Calu3 (cell line): Measurements from ENCODE around the gene PCNT. TPM values are rescaled to one million over a fixed set of nuclear protein-coding genes. Genes with fewer than 3 reads are reported as not detected.
"Not testable (repeated sequence)": the region's sequence is repeated elsewhere in the genome, so short reads cannot be mapped to it uniquely, and the experiment has no call there.

ENCODE experiments used
- BruUV-seq: library from RNA; stranded (reverse); fragments of 400-500 nt; replicated peaks from 2 replicates; lab custom pipeline; 2021; lab: Mats Ljungman, UMichigan
- CTCF ChIA-PET: fragments of 300-600 bp; sonication (Branson Sonifier 250); formaldehyde crosslinking; loops from one replicate; lab custom pipeline; 2022; ENCODE audit warnings: antibody characterized with exemption; lab: Charles Lee
- DNase-seq: peaks from one replicate; pipeline ENCODE4 v3.0.0; 2022
- H3K27ac Mint-ChIP-seq: one replicate; pipeline ENCODE4 v1.8.0; 2022; ENCODE audit warnings: mixed read lengths; ENCODE audit not compliant: unreplicated experiment
- H3K27me3 Mint-ChIP-seq: one replicate; pipeline ENCODE4 v1.8.0; 2022; ENCODE audit warnings: mixed read lengths; ENCODE audit not compliant: unreplicated experiment
- H3K36me3 Mint-ChIP-seq: one replicate; pipeline ENCODE4 v1.8.0; 2022; ENCODE audit warnings: mild to moderate bottlenecking, moderate library complexity, mixed read lengths; ENCODE audit not compliant: insufficient read depth, unreplicated experiment
- H3K4me1 Mint-ChIP-seq: one replicate; pipeline ENCODE4 v1.8.0; 2022; ENCODE audit warnings: mild to moderate bottlenecking, low read depth, mixed read lengths; ENCODE audit not compliant: unreplicated experiment
- H3K4me3 Mint-ChIP-seq: one replicate; pipeline ENCODE4 v1.8.0; 2022; ENCODE audit warnings: mild to moderate bottlenecking, low read depth, moderate library complexity, mixed read lengths; ENCODE audit not compliant: unreplicated experiment
- H3K9me3 Mint-ChIP-seq: one replicate; pipeline ENCODE4 v1.8.0; 2022; ENCODE audit warnings: low read depth, mixed read lengths; ENCODE audit not compliant: unreplicated experiment
- CTCF ChIP-seq: fragments of 200-600 bp; IDR thresholded peaks from one replicate; pipeline ENCODE4 v1.8.0; 2022; ENCODE audit warnings: antibody characterized with exemption; ENCODE audit not compliant: unreplicated experiment
- intact Hi-C: fragments of 100-400 bp; cut with micrococcal nuclease; formaldehyde crosslinking; loops from one replicate; pipeline ENCODE4 v1.10.0; 2022; ENCODE audit not compliant: unreplicated experiment
- total RNA-seq: library from RNA; stranded (reverse); gene quantifications from 2 replicates; pipeline ENCODE4 v1.2.3, GENCODE V29; 2022

PCNT gene
- total RNA-seq, 1 experiment from 2014 or later = 32.2 TPM

DNA sequence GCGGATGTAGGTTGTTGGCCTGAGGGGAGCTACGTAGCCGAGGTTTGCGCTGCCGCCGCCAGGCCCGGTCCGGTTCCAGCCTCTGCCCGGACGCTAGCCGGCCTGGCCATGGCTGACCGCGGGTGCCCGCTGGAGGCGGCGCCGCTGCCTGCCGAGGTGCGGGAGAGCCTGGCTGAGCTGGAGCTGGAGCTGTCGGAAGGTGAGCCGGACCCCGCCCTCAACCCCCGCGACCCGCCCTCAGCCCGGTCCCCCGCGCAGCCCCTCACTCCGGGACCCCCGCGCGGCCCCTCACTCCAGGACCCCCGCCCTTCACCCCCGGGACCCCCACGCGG is 135.0 kb downstream of the PCNT start:
- BruUV-seq = no TSS peak
- DNase-seq = no peak
- Mint-ChIP-seq H3K9me3 (no peaks in the 10 kb centered on the region), H3K4me1 (peaks cover 8% of the 10 kb centered on the region), H3K36me3 (peaks cover 24% of the 10 kb centered on the region), H3K27ac (no peak overlapping the region), H3K4me3 (peak overlapping the region; percentile 74), H3K27me3 (no peaks in the 10 kb centered on the region)
- CTCF ChIA-PET = no interaction called here
- no peak for TF ChIP-seq CTCF
- intact Hi-C loops = no loop called here

DNA sequence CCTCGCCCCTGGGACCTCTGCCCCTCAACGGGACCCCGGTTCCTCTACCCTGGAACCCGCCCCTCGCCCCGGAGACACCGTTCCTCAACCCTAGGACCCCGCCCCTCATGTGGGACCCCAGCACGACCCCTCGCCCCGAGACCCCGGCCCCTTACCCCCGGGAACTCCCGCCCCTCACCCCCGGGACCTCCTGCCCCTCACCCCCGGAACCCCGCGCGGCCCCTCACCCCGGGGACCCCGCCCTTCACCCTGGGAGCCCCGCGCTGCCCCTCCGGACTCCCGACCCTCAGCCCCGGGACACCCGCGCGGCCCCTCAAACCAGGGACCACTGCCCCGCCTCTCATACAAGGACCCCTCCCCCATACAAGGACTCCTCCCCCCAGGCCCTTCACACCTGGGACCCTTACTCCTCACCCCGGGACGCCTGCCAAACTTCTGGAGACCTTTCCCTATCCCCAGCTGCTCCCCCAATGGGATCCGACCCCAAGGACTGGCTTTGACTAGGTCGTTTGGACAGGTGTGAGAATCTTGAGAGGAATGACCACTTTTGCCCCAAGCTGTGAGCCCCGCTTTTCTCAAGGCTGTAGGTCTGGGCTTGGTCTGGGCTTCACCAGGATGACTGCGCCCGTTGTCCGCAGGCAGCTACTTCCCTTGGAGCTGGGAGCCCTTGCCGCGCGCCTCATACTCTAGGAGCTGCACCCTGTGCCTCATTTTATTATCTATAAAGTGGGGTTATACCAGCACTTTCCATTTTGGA is 135.6 kb downstream of the PCNT start:
- no peak overlapping the region for H3K27ac Mint-ChIP-seq
- CTCF ChIA-PET = no interaction called here

GRCh38 chr21:46461909-46462308 is 138.0 kb downstream of the PCNT start:
- Mint-ChIP-seq H3K27ac (no peak overlapping the region), H3K4me3 (no peak overlapping the region), H3K36me3 (peaks cover 31% of the 10 kb centered on the region), H3K9me3 (no peaks in the 10 kb centered on the region), H3K4me1 (no peaks in the 10 kb centered on the region), H3K27me3 (no peaks in the 10 kb centered on the region)
- CTCF ChIA-PET = no interaction called here
- no TSS peak for BruUV-seq
- DNase-seq = no peak
- no peak for TF ChIP-seq CTCF
- intact Hi-C loops = no loop called here

More for the DNA sequence above, 135.6 kb downstream of the PCNT start:
- TF ChIP-seq CTCF = no peak
- peaks cover 24% of the 10 kb centered on the region for H3K36me3 Mint-ChIP-seq
- DNase-seq = peak; percentile 17
- no peaks in the 10 kb centered on the region for H3K9me3 Mint-ChIP-seq
- peak overlapping the region; percentile 74 for H3K4me3 Mint-ChIP-seq
- BruUV-seq = no TSS peak
- intact Hi-C loops = no loop called here
- H3K27me3 Mint-ChIP-seq = no peaks in the 10 kb centered on the region
- H3K4me1 Mint-ChIP-seq = peaks cover 8% of the 10 kb centered on the region

- DNase-seq, H3K9me3 Mint-ChIP-seq, H3K27ac Mint-ChIP-seq, BruUV-seq, intact Hi-C loops, H3K36me3 Mint-ChIP-seq, CTCF ChIA-PET, H3K4me3 Mint-ChIP-seq, H3K4me1 Mint-ChIP-seq, H3K27me3 Mint-ChIP-seq: not testable (repeated sequence)
Measured at GRCh38 chr21:46465153-46465552, 141.2 kb downstream of the PCNT start.

- intact Hi-C loops = no loop called here
- Mint-ChIP-seq H3K4me1 (no peaks in the 10 kb centered on the region), H3K27ac (no peak overlapping the region), H3K36me3 (peaks cover 7% of the 10 kb centered on the region), H3K4me3 (no peak overlapping the region), H3K27me3 (no peaks in the 10 kb centered on the region), H3K9me3 (no peaks in the 10 kb centered on the region)
- DNase-seq = no peak
- CTCF ChIA-PET = no interaction called here
- no TSS peak for BruUV-seq
- no peak for TF ChIP-seq CTCF
Measured at GRCh38 chr21:46465651-46466050, 141.7 kb downstream of the PCNT start.
